Heart left ventricle (tissue), 16 donors: Measurements from ENCODE around the gene INPP4A. TPM values are rescaled to one million over a fixed set of nuclear protein-coding genes. Genes with fewer than 3 reads are reported as not detected.

Experiments
- ATAC-seq, 4 donors: fragments of 200-7000 bp; cut with Tn5 transposase; one replicate each; pipeline ENCODE4 v1.9.1; 2020 to 2022; ENCODE audit warnings: moderate library complexity in 4 of 4, mild to moderate bottlenecking in 3 of 4, moderate number of reproducible peaks in 1 of 4
- DNase-seq, 5 donors: peaks; one replicate each; pipeline ENCODE4 v3.0.0-alpha.2; 2020
- H3K27ac ChIP-seq, 12 donors: fragments of 200-600 bp; sonication (generic) in 4 of 12; one replicate each; pipeline versions ENCODE4 v1.5.0 to v1.8.0; 2016 to 2022; ENCODE audit warnings: mild to moderate bottlenecking in 2 of 12
- H3K27me3 ChIP-seq, 9 donors: fragments of 200-600 bp; sonication (generic) in 2 of 9; one replicate each; pipeline versions ENCODE4 v1.5.1 to v1.8.0; 2016 to 2022; ENCODE audit warnings: mild to moderate bottlenecking in 3 of 9
- H3K36me3 ChIP-seq, 9 donors: fragments of 200-600 bp; sonication (generic) in 2 of 9; one replicate each; pipeline versions ENCODE4 v1.5.0 to v1.8.0; 2018 to 2022; ENCODE audit warnings: mild to moderate bottlenecking in 2 of 9
- H3K4me1 ChIP-seq, 12 donors: fragments of 200-600 bp; sonication (generic) in 4 of 12; one replicate each; pipeline versions ENCODE4 v1.5.0 to v1.8.0; 2016 to 2022; ENCODE audit warnings: mild to moderate bottlenecking in 3 of 12
- H3K4me3 ChIP-seq, 12 donors: fragments of 200-600 bp; sonication (generic) in 4 of 12; one replicate each; pipeline versions ENCODE4 v1.5.0 to v1.8.0; 2017 to 2022; ENCODE audit warnings: mild to moderate bottlenecking in 9 of 12, moderate library complexity in 4 of 12
- H3K9me3 ChIP-seq, 12 donors: fragments of 200-600 bp; sonication (generic) in 4 of 12; one replicate each; pipeline versions ENCODE4 v1.5.0 to v1.8.0; 2016 to 2022; ENCODE audit warnings: mild to moderate bottlenecking in 1 of 12
- POLR2A ChIP-seq, 2 donors: fragments of 450-650 bp; IDR thresholded peaks; one replicate each; pipeline ENCODE4 v1.6.1; 2017; ENCODE audit warnings: antibody characterized with exemption in 2 of 2, mild to moderate bottlenecking in 2 of 2, moderate library complexity in 2 of 2
- WGBS, 4 donors: extraction: QIAGEN DNeasy Blood & Tissue Kit in 2 of 4; methylation state at CpG; one replicate each; pipeline versions ENCODE4 v1.1.5 to v1.1.7; 2013 to 2018; 5-methylcytosine and 5-hydroxymethylcytosine counted together
- intact Hi-C, 10 donors: fragments of 100-400 bp; cut with DNase I; formaldehyde crosslinking; loops; one replicate each; pipeline versions ENCODE4 v1.11.1 to v1.14.2; 2022
- polyA plus RNA-seq, 2 donors: library from polyadenylated mRNA; stranded (reverse); fragments of 200-250 nt; gene quantifications; one replicate each; pipeline ENCODE4 v1.2.3, GENCODE V29; 2013
- total RNA-seq, 9 donors: library from RNA; depleted of rRNA in 2 of 9; stranded (reverse); fragments of >200 nt in 2 of 9; fragmentation: NEBNext Ultra II Directional in 3 of 9; extraction: Animal tissue kit (Norgen Biotek cat#: 25700) in 3 of 9; gene quantifications; one replicate each; pipeline versions ENCODE4 v1.1.0 to v1.2.4, GENCODE V29; 2016 to 2023
- TF ChIP-seq, protein P1 (sequence below), 12 donors: fragments of 200-600 bp; sonication (generic) in 4 of 12; IDR thresholded peaks; one replicate each; pipeline versions ENCODE4 v1.5.0 to v1.8.0; 2018 to 2022; ENCODE audit warnings: antibody characterized with exemption in 12 of 12, mild to moderate bottlenecking in 5 of 12
- donor health status: ischemic (EF 13 %, LVEDD 7.1; RV severe dilation, severe dysfunction).
- donor health status: healthy with polysubstance abuse.
- donor health status: DM: no; HTN: yes; CAD: no.
- donor health status: DM: no; HTN: no; CAD: no.
- donor health status: ischemic (EF 25% LVEDD 6.9; RV normal size, moderate dysfunction).
- donor health status: ischemic (EF 25% LVEDD 5.7; RV mildly dilated, moderate dysfunction).
- donor health status: healthy.
- donor health status: DM: yes; HTN: yes; CAD: no.
- donor health status: ischemic (EF 35%, LVEDD 5.7; RV mildly dilated, moderate dysfunction).
- donor health status: nonischemic (EF 11% LVEDD 7.7; RV severe dilation, severe dysfunction).
- donor health status: DM: yes; HTN: yes; CAD: no.
- donor health status: PGD.
- donor health status: ischemic (EF 29% LVEDD 5.4; RV normal size, mild dysfunction).
- donor health status: nonischemic (EF 23%, LVEDD 6.1; RV moderate dilation, normal function).

Gene INPP4A
- total and polyA plus RNA-seq, 11 donors: 5.1 to 30.5 (median 20.3) TPM

GRCh38 chr2:98436734-98437133 lies 7.9 kb upstream of the INPP4A start:
- Histone ChIP-seq H3K36me3 (no peaks in the 10 kb centered on the region), H3K9me3 (peaks cover 0 to 51% (median 8%) of the 10 kb centered on the region in 12 donors), H3K27me3 (no peaks in the 10 kb centered on the region), H3K4me1 (peaks cover 0 to 14% (median 0%) of the 10 kb centered on the region in 12 donors), H3K4me3 (no peak overlapping the region), H3K27ac (peak overlapping the region in 11 of 12 donors; percentile 2 to 72 (median 57))
- intact Hi-C loops: no loop called here
- peak; percentile 86 to 99 (median 90) for ATAC-seq
- no peak for TF ChIP-seq POLR2A (IDR thresholded peaks at IDR 0.05)
- TF ChIP-seq, protein P1, sequence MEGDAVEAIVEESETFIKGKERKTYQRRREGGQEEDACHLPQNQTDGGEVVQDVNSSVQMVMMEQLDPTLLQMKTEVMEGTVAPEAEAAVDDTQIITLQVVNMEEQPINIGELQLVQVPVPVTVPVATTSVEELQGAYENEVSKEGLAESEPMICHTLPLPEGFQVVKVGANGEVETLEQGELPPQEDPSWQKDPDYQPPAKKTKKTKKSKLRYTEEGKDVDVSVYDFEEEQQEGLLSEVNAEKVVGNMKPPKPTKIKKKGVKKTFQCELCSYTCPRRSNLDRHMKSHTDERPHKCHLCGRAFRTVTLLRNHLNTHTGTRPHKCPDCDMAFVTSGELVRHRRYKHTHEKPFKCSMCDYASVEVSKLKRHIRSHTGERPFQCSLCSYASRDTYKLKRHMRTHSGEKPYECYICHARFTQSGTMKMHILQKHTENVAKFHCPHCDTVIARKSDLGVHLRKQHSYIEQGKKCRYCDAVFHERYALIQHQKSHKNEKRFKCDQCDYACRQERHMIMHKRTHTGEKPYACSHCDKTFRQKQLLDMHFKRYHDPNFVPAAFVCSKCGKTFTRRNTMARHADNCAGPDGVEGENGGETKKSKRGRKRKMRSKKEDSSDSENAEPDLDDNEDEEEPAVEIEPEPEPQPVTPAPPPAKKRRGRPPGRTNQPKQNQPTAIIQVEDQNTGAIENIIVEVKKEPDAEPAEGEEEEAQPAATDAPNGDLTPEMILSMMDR (IDR thresholded peaks at IDR 0.05): no peak
- peak in 4 of 5 donors; percentile 59 to 67 (median 62) for DNase-seq
- WGBS, 4 donors: 42 to 55% (median 49%) methylated on average over 4 of the region's 4 CpGs

GRCh38 chr2:98438190-98439133 lies 6.2 kb upstream of the INPP4A start:
- peak overlapping the region in 1 of 12 donors; percentile 66 for H3K27ac ChIP-seq
- no peaks in the 10 kb centered on the region for H3K36me3 ChIP-seq
- H3K9me3 ChIP-seq: peaks cover 0 to 38% (median 5%) of the 10 kb centered on the region in 12 donors
- peaks cover 0 to 14% (median 0%) of the 10 kb centered on the region in 12 donors for H3K4me1 ChIP-seq
- WGBS, 4 donors: 81 to 93% (median 84%) methylated on average over 1 of the region's 1 CpG
- H3K27me3 ChIP-seq: no peaks in the 10 kb centered on the region
- no peak overlapping the region for H3K4me3 ChIP-seq
- no peak for ATAC-seq
- intact Hi-C loops: no loop called here
- DNase-seq: no peak
- TF ChIP-seq, protein P1 (IDR thresholded peaks at IDR 0.05): no peak
- TF ChIP-seq POLR2A (IDR thresholded peaks at IDR 0.05): no peak

DNA sequence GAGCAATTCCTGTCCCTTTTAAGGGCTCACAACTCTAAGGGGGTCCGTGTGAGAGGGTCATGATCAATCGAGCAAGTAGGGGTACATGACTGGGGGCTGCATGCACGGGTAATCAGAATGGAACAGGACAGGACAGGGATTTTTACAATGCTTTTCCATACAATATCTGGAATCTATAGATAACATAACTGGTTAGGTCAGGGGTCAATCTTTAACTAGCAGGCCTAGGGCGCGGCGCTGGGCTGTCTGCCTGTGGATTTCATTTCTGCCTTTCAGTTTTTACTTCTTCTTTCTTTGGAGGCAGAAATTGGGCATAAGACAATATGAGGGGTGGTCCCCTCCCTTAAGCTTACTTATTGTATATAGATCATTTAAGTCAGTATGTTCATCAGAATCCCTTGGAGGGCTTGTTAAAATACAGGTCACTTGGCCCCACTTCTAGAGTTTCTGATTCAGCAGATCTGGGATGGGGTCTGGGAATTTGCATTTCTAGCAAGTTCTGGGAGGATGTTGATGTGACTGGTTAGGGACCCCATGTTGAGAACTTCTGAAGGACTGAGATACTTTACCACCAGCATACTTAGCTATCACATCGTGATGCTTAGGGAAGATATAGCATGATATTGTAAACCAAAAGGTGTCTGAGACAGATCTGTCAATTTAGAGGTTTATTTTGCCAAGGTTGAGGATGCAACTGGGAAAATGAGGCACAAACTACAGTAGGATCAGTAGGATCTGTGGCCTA lies 2.8 kb upstream of the INPP4A start:
- Histone ChIP-seq H3K36me3 (no peaks in the 10 kb centered on the region), H3K27me3 (no peaks in the 10 kb centered on the region), H3K4me1 (peaks cover 0 to 25% (median 17%) of the 10 kb centered on the region in 12 donors), H3K4me3 (no peak overlapping the region), H3K27ac (no peak overlapping the region), H3K9me3 (peaks cover 0 to 23% (median 3%) of the 10 kb centered on the region in 12 donors)
- WGBS, 4 donors: 73 to 86% (median 82%) methylated on average over 7 of the region's 7 CpGs
- no peak for TF ChIP-seq POLR2A (IDR thresholded peaks at IDR 0.05)
- TF ChIP-seq, protein P1 (IDR thresholded peaks at IDR 0.05): no peak
- no peak for DNase-seq
- intact Hi-C loops: loop anchor here in 5 of 10 donors (5.0 to 10.0 kb wide), 6 partner anchors 40 to 163 kb away; partner anchors contain the start of genes COA5 (in 2 of the 5) and UNC50 (in 2 of the 5)
- no peak for ATAC-seq
